Activated naive CD4-positive, alpha-beta T cell treated with anti-CD3 and anti-CD28 coated beads, Interleukin-2, amount 50 U/mL, for 16 hours (primary cell): ENCODE measurements around the gene TOP3B.

ENCODE experiments used
- DNase-seq: peaks from one replicate; pipeline ENCODE4 v3.0.0-alpha.2; 2020

TOP3B gene

DNA sequence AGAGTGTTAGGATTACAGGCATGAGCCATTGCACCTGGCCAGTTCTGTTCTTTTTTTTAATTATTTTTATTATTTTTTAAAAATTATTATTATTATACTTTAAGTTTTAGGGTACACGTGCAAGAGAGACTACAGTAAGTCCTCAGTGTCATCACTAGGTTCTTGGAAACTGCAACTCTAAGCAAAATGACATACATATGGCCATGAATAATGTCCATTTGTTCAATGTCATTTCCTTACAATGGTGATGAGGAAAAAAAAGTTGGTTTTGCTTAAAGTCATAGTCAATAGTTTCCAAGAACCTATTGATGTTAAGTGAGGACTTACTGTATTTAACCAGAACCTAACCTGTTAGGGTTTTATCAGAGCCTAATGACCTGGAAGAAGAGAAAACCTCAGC, 29.4 kb upstream of the TOP3B start:
- DNase-seq, result no peak

DNA sequence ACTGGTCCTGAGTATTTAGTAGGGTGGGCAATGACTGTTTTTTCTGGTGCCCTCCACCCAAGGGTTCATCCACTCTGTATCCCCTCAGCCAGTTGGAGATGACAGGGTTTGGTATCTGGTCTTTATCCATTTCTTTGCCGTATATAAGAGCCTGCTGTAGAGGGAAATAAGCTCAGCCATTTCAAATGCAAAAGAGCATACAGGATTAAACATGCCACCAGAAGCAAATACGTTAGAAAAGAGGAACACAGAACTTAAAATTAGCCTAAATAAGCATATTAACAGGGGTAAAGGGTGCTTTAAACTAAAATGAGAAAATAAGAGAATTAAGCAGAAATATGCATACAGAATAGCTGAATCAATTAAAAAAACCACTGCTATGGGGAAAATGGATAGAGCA, 27.8 kb upstream of the TOP3B start:
- no peak for DNase-seq

DNA sequence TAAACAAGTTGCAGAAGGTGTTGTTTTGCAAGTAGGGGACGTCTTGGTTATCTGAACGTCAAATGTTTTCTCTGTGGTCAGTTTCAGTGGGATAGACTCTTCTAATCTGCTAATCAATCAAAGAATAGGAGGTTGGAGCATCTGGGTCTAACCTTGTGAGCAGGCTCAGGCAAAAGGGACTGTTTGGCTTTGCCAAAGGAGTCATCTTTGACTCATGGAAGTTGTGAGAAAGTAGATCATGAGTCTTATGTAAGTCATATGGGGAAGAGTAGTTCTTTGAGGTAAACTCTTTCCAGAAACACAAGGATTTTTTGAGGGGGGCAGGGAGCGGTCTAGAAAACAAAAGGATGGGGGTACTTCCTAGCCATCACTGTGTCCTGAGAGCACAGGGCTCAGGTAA, 27.1 kb upstream of the TOP3B start:
- no peak for DNase-seq

DNA sequence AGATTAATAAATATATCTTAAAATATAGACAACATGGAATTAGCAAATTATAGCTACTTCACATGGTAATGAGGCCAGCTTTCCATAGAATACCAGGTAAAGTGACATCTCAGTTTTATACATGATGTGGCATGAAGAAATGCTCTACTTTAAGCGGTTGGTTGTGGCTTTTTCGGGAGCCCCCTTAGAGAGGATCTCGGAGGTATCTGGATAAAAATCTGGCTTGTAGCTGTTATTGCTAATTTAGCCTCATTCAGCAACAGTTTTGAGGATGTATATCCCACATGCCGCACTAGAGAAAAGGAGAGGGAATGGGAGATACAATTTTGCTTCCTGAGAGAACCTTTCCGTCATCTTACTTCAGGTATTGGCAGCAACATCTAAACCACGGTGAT, 24.0 kb upstream of the TOP3B start:
- DNase-seq, result no peak

DNA sequence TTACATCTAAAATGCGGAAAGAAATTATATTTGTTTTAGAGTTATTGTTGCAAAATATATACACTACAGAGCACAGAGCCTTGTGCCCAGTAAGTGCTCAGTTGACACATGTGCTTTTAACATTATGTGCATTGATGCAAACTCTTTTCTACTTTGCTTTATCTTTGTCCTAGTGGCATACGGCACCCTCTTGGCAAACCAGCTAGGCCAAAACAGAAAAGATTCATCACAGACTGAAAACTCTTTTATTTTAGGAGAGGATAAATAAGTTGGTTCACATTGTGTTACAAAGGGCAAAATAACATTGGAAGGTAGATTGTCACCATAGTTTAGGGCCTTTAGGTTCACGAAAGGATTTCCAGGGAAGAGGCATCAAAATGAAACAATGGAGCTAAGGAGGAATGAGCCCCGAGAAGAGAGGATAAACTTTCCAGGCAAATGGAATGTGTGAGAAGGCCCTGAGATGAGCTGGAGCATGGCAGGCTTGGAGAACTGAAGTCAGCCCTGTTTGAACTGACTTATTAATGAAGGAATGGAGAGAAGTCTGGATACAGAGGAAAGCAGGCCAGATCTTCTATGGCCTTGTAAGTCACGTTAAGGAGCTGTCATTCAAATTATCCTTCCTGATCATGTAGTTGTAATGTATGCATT, 23.5 kb upstream of the TOP3B start:
- DNase-seq, result no peak

DNA sequence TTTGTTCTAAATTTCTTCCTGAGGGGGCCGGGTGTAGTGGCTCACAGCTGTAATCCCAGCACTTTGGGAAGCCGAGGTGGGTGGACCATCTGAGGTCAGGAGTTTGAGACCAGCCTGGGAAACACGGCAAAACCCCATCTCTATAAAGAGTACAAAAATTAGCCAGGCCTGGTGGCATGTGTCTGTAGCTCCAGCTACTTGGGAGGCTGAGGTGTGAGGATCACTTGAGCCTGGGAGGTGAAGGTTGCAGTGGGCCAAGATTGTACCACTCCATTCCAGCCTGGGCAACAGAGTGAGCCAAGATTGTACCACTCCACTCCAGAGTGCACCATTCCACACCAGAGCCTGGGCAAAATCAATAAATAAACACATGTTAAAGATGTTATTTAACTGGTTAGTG, 20.6 kb upstream of the TOP3B start:
- no peak for DNase-seq

DNA sequence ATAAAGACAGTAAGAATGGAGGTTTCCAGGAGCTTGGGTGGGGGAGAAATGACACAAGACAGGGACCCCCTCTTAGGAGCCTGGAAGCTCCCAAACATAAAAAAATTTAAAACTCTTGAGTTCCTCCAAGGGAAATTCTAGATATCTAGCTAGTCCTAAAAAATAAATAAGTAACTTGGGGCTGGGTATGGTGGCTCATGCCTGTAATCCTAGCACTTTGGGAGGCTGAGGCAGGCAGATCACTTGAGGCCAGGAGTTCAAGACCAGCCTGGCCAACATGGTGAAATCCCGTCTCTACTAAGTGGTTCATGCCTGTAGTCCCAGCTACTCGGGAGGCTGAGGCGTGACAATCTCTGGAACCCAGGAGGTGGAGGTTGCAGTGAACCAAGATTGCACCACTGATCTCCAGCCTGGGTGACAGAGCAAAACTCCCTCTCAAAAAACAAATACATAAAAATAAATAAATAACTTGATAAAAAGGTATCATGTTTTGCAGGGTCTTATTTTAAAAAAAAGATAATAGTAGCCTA, 20.0 kb upstream of the TOP3B start:
- no peak for DNase-seq

DNA sequence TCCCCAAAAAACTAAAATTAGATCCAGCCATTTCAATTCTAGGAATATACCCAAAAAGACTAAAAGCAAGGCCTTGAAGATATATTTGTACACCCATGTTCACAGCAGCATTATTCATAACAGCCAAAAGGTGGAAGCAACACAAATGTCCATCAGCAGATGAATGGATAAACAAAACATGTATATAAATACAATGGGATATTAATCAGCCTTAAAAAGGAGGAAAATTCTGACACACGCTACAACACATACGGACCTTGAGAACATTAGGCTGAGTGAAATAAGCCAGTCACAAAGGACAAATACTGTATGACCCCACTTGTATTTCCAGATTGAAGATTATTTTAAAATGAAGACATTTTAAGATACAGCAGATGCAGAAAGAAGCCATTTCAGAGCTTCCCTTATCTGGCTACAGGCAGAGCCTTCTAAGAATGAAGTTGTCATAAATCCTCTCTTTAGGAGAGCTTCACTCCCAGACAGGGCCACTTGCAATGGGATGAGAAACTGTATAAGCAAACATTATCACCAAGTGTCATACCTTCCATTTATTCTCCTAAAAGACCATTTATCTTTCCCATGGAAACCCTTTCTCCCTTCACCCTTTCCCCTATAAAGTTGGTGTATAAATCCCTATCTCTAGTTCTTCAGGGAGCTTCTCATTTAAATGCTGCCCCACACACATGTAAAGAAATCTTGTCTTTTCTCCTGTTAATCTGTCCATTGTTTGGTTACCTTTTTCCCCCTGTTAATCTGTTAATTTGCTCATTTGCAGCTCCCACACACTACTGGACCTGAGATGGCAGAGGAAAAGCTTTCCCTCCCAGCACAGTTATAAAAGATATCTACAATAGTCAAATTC, 19.3 kb upstream of the TOP3B start:
- DNase-seq, result no peak

DNA sequence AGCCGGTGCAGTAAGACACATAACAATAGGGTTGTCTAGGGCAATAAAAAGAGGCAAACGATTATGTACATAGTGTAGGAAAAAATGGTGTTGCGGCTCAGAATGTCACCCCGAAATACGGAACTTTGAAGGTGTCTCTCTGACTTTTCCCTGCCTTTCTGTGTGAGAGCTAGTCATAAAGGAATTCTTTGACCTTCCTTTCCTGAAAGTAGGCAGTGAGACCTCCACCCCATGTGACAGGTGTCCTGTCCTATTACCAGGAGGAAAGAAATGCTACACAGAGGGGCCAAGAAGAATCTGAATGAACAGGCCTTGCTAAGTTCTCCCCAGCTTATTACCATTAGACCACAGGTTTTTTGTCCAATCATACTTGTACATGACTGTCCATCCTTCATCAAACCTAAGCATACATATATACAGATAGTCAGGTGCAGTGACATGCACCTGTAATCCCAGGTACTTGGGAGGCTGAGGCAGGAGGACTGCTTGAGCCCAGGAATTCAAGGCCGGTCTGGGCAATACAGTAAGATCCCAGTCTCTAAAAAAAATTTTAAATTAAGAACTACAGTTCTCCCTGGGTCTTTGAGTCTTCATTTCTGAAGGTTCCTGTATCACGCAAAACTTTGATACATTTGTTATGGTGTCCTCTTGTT, 16.1 kb upstream of the TOP3B start:
- DNase-seq, result no peak

DNA sequence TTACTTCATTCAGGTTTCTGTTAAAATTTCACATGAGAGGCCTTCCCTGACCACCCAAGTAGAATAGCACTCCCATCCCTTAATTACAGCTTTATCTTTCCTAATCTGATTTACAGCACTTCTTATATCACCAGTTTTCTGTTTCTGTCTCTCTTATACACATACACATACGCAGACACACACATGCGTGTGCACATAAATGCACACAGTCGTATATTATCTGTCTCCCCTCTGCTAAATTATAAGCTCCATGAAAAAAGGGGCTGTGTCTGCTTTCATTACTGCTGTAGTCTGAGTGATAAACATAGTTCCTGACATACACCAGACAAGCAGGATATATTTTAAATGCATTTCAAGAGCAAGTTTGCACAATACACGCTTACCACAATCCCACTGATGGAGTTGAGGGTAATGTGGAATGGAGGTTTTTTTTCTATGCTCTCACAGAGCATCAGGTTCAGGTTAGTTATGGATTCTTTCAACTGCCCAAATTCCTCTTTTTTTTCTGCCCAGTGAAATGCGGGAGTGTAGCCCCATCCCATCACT, 13.7 kb upstream of the TOP3B start:
- no peak for DNase-seq

DNA sequence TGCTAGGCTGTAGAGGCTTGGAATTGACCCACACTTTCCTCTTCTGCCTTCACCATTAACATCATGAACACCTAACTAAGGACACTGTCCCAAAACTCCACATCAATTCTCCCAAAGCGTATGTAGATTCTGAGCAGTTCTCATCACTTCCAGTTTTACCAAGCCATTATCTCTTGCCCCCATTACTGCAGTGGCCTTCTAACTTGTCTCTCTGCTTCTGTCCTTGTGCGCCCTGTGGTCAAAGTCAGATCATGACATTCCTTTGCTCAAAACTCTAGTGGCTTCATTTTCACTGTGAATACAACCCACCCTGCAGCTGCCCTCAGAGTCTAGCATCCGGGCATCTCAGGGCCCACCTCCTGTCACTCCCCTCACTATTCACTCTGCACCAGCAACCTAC, 13.1 kb upstream of the TOP3B start:
- no peak for DNase-seq

DNA sequence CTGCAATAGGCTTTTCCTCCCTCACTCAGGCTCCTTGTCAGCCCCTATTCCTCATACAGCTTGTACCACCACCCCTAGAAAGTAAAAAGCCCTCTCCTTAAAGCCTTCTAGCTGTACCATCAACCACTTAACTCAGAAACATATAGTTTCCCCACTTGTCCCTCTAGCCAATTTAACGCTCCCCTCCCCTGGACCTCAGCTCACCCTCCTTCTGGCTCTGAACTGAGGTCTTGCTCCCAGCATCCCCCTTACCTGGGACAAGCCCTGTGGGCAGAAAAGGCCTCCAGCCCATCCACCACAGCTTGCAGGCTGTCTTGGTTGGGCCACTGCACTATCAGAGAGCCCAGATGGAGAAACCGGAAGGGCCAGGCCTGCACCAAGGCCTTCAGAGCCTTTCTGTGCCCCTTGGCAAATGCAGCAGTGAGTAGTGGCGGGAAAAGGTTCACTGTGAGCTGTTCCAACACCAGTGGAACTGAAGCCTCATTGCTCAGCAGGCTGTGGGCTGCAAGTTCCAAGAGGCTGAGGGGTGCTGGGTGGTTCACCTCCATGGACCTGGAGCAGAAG, 12.4 kb upstream of the TOP3B start:
- DNase-seq, result no peak

DNA sequence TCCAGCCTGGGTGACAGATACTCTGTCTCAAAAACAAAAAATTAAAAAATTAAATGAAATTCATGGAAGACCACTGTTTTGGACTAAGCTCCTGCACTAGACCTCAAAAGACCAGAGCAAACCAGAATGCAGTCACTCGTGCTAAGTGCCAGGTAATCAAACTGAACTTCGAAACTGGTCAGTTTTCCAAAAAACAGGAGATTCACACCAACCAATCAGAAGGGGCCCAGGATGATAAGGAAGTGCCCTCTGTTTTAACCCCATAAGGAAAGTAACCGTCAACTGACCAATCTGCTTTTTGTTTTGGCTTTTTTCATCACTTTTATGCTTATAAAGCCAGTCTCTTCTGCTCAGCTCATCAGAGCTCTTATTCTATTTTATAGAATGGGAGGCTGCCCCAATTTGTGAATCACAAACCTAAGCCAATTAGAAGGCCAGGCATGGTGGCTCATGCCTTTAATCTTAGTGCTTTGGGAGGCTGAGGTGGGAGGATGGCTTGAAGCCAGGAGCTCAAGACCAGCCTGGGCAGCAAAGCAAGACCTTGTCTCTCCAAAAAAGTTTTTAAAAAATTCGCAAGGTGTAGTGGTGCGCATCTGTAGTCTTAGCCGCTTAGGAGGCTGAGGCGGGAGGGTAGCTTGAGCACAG, 10.1 kb upstream of the TOP3B start:
- DNase-seq, result no peak

DNA sequence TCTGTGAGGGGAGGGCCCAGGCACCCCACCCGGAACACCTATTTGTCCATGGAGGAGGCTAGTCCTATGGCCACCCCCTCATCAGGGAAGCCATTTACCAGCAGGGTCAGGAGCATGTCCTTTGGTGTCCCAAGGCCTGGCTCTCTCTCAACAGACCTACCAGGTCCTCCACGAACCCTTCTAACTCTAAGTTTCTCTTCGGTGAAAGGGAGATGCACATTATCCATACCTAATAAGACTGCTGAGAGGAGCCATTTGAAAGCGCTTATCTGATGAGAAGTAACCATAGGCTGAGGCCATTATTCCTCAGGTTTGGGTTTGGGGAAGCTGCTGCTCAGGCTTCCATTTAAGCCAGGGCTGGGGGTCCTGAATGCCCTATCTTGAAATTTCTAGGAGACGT, 9.2 kb upstream of the TOP3B start:
- DNase-seq, result no peak

DNA sequence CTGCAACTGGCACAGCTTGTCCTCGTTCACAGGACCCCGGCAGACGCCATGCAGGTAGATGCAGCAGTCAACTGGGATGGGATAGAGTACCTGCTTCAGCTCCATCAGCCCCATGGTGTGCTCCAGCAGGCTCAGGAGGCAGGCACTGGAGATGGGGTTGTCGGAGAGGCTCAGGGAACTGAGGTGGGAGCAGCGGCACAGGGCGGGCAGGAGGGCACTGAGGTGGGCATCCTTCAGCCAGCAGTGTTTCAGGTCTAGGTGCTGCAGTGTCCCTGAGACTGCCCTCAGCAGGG, 8.7 kb upstream of the TOP3B start:
- no peak for DNase-seq

DNA sequence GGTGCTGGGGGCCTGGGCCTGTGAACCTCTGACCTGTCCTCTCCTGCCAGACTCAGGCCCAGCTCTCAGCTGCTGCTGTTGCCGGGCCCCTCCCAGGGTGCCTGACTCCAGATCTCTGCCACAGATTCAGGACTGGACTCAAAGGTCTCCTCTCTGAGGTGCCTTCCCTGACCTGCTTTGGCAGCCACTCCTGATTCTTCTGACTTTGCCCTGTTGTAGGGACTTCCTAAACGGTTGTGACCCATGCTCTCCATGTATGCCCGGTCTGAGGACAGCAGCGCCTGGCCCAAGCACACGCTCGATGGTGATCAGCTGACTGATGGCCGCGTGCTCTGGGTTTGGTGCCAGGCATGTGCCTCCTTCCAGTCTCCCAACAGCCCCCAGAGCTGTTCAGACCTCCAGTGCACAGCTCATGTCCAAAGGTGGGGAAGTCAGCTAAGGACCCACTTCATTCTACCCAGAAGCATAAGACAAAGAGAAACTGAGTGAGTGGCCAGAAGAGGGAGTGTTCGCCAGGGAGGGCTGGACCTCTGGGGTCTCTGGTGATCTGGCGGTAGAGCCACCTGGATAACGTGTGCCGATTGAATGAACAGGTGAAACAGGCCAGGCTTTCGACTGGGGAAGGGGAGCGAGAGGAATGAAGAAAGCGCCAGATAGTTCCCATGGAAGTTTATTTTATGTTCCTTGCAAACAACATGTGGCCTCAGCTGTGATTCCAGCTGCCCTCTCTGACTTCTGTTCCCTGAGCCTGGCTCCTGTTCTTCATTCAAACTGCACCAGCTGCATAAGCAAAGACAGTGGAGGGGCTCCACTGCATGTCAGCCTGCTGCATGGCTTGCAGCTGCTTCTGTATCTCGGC, 8.1 kb upstream of the TOP3B start:
- no peak for DNase-seq

DNA sequence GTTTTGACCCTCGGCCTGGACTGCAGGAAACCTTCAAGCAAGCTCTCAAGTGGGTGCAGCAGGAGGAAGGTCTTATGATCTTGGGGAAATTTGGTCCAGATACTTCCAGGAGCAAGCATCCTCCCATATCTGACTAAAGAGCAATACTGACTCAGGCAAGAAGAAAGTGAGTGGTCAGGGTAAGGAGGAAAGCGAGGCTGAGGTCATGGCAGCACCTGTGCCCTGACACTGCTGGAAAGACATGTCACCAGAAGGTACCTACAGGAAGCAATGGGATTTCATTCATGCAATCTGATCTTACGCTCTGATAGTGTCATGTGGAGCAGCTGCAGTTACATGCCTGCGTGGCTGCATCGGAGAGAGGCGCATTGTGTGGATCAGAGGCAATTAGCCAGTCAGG, 6.5 kb upstream of the TOP3B start:
- DNase-seq, result no peak

DNA sequence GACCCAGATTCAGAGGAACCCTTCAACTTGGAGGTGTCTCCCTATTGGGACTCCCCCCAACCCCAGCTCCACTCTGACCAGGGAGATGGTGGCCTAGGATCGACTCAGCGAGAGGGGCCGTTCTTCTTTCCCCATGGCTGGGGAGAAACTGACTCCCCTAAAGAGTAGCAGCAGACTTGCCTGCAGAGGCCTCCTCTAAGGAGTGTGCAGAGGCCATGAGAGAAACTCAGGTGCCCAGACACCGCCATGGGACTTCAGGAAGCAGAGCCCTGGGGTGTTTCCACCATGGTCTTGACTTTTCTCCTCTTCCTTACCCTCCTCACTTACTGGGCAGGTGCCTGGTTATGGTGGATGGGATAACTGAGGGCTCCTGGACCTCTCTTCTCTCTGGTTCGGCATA, 2.6 kb upstream of the TOP3B start:
- no peak for DNase-seq

DNA sequence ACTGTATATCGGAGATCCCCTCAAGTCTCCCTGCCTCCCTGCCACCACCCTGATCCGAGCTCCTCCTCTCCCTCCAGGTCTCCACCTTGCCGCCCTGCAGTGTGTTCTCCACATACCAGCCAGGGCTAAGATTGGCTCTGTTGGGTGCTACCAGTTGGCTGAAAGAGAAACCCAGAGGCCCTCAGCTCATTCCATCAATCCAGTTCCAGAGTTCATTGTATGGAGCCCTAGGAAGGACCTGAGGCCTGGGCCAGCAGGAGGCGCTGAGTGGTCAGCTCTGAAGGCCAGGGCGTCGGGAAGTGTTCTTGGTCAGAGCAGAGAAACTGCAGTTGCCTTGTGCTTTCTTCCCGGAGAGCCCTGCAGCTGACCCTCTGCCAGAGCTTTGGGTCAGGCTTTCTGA, 2.2 kb upstream of the TOP3B start:
- DNase-seq, result no peak

DNA sequence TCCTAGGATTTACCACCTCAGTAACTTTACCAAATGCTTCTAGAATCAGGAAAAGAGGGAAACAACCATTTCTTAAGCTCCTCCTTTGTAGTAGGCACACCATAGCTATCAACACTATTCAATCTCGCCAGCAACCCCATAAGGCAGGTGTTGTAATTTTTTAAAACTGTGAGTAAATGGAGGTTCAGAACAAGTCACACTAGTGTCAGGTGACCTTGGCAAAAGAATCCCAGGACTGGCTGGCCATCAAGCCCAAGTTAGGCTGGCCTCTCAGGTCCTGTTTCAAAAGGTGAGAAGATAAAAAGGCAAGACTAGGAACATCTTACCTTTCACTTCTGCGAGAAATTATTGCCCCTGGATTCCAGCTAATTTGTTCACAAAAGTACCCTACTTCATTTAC, 713 bp downstream of the TOP3B start:
- no peak for DNase-seq

DNA sequence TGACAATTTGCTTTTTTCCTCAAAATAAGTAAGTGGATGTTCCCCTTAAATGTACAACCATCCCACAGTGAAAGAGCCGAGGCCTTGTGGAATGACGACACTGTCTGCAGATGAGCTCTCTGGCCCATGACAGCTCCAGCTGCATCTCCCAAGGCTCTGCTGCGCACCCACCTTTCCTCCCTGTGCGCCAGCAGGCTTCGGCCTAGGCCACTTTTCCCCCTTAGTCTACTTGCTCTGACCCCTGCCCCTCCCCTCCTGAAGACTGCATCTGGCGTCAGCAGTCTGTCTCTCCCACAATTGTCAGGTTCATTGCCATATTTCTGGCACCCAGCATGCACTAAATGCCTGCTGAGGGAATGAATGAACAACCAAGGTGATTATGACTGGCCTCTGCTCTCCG, 2.0 kb downstream of the TOP3B start:
- DNase-seq, result no peak
